ENCODE data around the gene MCU.

GRCh38 chr10:72852508-72852907 is 160.6 kb downstream of the MCU start:
- no peak for TF ChIP-seq CTCF (conservative IDR thresholded peaks at IDR 0.05; ENCODE audit: low read length)
- no peak for TF ChIP-seq EZH2phosphoT487 (IDR thresholded peaks at IDR 0.05; ENCODE audit: borderline replicate concordance, low read depth, low read length)
